Inferior parietal cortex (tissue), 1 donor: ENCODE data around the gene CAMK2B.

ENCODE experiments used
- DNase-seq: peaks from one replicate; pipeline ENCODE4 v3.0.0-alpha.2; 2016; ENCODE audit errors: extremely low spot score

CAMK2B gene

GRCh38 chr7:44287488-44288380 is 37.7 kb downstream of the CAMK2B start:
- no peak for DNase-seq

GRCh38 chr7:44286618-44287487 is 38.5 kb downstream of the CAMK2B start:
- DNase-seq, result no peak

- DNase-seq, result no peak
Observed at GRCh38 chr7:44286182-44286617, 39.2 kb downstream of the CAMK2B start.

- DNase-seq, result no peak
Observed at GRCh38 chr7:44285561-44285960, 39.8 kb downstream of the CAMK2B start.

GRCh38 chr7:44284881-44285541 is 40.4 kb downstream of the CAMK2B start:
- DNase-seq, result no peak

- no peak for DNase-seq
Observed at GRCh38 chr7:44284216-44284615, 41.2 kb downstream of the CAMK2B start.

- DNase-seq, result no peak
Observed at GRCh38 chr7:44283381-44284211, 41.8 kb downstream of the CAMK2B start.

GRCh38 chr7:44282601-44283171 is 42.7 kb downstream of the CAMK2B start:
- no peak for DNase-seq

GRCh38 chr7:44281811-44282600 is 43.4 kb downstream of the CAMK2B start:
- DNase-seq, result no peak

GRCh38 chr7:44280993-44281721 is 44.2 kb downstream of the CAMK2B start:
- DNase-seq, result no peak

- no peak for DNase-seq
Observed at GRCh38 chr7:44280636-44280992, 44.8 kb downstream of the CAMK2B start.

GRCh38 chr7:44279731-44280505 is 45.5 kb downstream of the CAMK2B start:
- no peak for DNase-seq

GRCh38 chr7:44279286-44279685 is 46.1 kb downstream of the CAMK2B start:
- no peak for DNase-seq

GRCh38 chr7:44278451-44279161 is 46.8 kb downstream of the CAMK2B start:
- DNase-seq, result no peak

GRCh38 chr7:44277851-44278250 is 47.5 kb downstream of the CAMK2B start:
- DNase-seq, result no peak

- no peak for DNase-seq
Observed at GRCh38 chr7:44277391-44277790, 48.0 kb downstream of the CAMK2B start.

- DNase-seq, result no peak
Observed at GRCh38 chr7:44276571-44277221, 48.7 kb downstream of the CAMK2B start.
